ENCODE measurements around the gene MATN1. TPM values are rescaled to one million over a fixed set of nuclear protein-coding genes. Genes with fewer than 3 reads are reported as not detected.

MATN1 gene
- polyA plus RNA-seq, 1 experiment, result 0.12 TPM

DNA sequence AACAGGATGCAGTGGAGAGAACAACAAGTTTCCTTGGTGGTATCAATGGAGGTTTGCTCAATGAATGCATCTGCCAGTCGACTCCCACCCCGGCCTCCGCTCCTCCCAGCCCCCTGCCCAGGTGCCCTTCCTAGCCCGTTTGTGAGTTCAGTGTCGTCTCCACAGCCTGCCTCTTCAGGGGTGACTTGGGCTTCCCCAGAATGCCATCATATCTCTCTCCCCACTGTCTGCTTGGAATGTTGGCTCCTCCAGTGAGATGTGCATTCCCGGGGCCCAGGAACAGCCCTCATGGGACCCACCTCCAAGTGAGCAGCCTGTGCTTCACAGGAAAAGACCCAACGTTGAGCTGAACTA lies 30.5 kb downstream of the MATN1 start:
- no peak for DNase-seq (ENCODE audit: low read depth, low spot score)
- H3K27ac ChIP-seq (ENCODE audit: low read depth, low read length), result no peak overlapping the region

GRCh38 chr1:30692201-30692947 lies 31.0 kb downstream of the MATN1 start:
- DNase-seq (ENCODE audit: low read depth, low spot score), result no peak
- CTCF ChIA-PET, result interaction anchor here (0.7 kb wide), 1 partner anchor 1115 kb away, joined by 5 read pairs; no protein-coding TSS in a partner anchor
- Histone ChIP-seq H3K4me3 (ENCODE audit: low read depth, low read length) (no peak overlapping the region), H3K27me3 (ENCODE audit: control insufficient read depth, insufficient read depth, low read length) (peaks cover 29% of the 10 kb centered on the region), H3K27ac (ENCODE audit: low read depth, low read length) (no peak overlapping the region), H3K9me3 (ENCODE audit: control insufficient read depth, insufficient read depth, low read length) (no peaks in the 10 kb centered on the region)
- POLR2A ChIA-PET, result no interaction called here
- TF ChIP-seq CTCF (IDR thresholded peaks at IDR 0.05; ENCODE audit: low read depth, low read length), result no peak

More for the DNA sequence above, 30.5 kb downstream of the MATN1 start:
- Histone ChIP-seq H3K27me3 (ENCODE audit: control insufficient read depth, insufficient read depth, low read length) (peaks cover 30% of the 10 kb centered on the region), H3K4me3 (ENCODE audit: low read depth, low read length) (no peak overlapping the region), H3K9me3 (ENCODE audit: control insufficient read depth, insufficient read depth, low read length) (no peaks in the 10 kb centered on the region)
- no peak for TF ChIP-seq CTCF (IDR thresholded peaks at IDR 0.05; ENCODE audit: low read depth, low read length)
- ChIA-PET POLR2A (no interaction called here), CTCF (no interaction called here)

DNA sequence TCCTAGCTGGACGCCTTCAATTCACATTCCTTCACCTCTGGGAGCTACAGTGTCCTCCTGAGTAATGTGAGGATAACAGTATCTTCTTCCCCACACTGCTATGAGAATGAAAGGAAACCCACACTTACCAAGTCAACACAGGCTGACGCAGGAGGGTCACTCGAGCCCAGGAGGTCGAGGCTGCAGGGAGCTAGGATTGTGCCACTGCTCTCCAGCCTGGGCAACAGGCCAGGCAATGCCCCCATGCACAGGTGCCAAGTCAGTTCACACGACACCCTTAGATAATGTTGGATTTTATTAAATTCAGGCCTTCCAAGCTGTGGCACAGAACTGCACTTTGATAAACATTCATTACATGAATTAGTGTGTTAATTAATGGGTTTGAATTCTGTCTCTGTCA lies 31.9 kb downstream of the MATN1 start:
- H3K27ac ChIP-seq (ENCODE audit: low read depth, low read length), result no peak overlapping the region
- CTCF ChIA-PET, result interaction anchor here (0.6 kb wide), 1 partner anchor 1350 kb away, joined by 6 read pairs; no protein-coding TSS in a partner anchor
- H3K9me3 ChIP-seq (ENCODE audit: control insufficient read depth, insufficient read depth, low read length), result no peaks in the 10 kb centered on the region
- H3K27me3 ChIP-seq (ENCODE audit: control insufficient read depth, insufficient read depth, low read length), result peaks cover 34% of the 10 kb centered on the region
- no peak for DNase-seq (ENCODE audit: low read depth, low spot score)
- no peak overlapping the region for H3K4me3 ChIP-seq (ENCODE audit: low read depth, low read length)
- no peak for TF ChIP-seq CTCF (IDR thresholded peaks at IDR 0.05; ENCODE audit: low read depth, low read length)
- POLR2A ChIA-PET, result interaction anchor here (0.6 kb wide), 1 partner anchor 383 kb away, joined by 4 read pairs; no protein-coding TSS in a partner anchor

- Histone ChIP-seq H3K27ac (ENCODE audit: low read depth, low read length) (no peak overlapping the region), H3K4me3 (ENCODE audit: low read depth, low read length) (no peak overlapping the region), H3K27me3 (ENCODE audit: control insufficient read depth, insufficient read depth, low read length) (peaks cover 43% of the 10 kb centered on the region), H3K9me3 (ENCODE audit: control insufficient read depth, insufficient read depth, low read length) (no peaks in the 10 kb centered on the region; the same call in 1 of the 2 replicates)
- no peak for DNase-seq (ENCODE audit: low read depth, low spot score)
- TF ChIP-seq CTCF (IDR thresholded peaks at IDR 0.05; ENCODE audit: low read depth, low read length), result no peak
- ChIA-PET POLR2A (no interaction called here), CTCF (no interaction called here)
These were observed 33.3 kb downstream of the MATN1 start for GRCh38 chr1:30689901-30690645.
